MM.1S (cell line): ENCODE data around the gene NEK11.
A peak's percentile ranks its signal among the peaks of the same experiment; 100 is the strongest.

ENCODE experiments used
- DNase-seq: peaks from one replicate; pipeline ENCODE4 v3.0.0-alpha.2; 2015
- H2AFZ ChIP-seq: fragments of 300-600 bp; sonication (generic); 2 replicates; pipeline ENCODE4 v1.6.0; 2016; ENCODE audit warnings: antibody characterized with exemption, low read length
- H3F3A ChIP-seq: fragments of 300-600 bp; sonication (generic); 2 replicates; pipeline ENCODE4 v1.6.1; 2016; ENCODE audit warnings: mild to moderate bottlenecking, antibody characterized with exemption, low read length, moderate library complexity, mixed read lengths; ENCODE audit not compliant: insufficient read depth
- H3K27ac ChIP-seq: fragments of 300-600 bp; sonication (generic); 2 replicates; pipeline ENCODE4 v1.5.1; 2016; ENCODE audit warnings: mild to moderate bottlenecking, low read length
- H3K27me3 ChIP-seq: fragments of 300-600 bp; sonication (generic); replicated peaks from 2 replicates; pipeline ENCODE4 v1.6.0; 2016; ENCODE audit warnings: low read length; ENCODE audit not compliant: insufficient read depth
- H3K36me3 ChIP-seq: fragments of 300-600 bp; sonication (generic); replicated peaks from 2 replicates; pipeline ENCODE4 v1.6.1; 2016; ENCODE audit warnings: mild to moderate bottlenecking, low read length, mixed read lengths; ENCODE audit not compliant: insufficient read depth
- H3K4me1 ChIP-seq: fragments of 300-600 bp; sonication (generic); 2 replicates; pipeline ENCODE4 v1.6.1; 2016; ENCODE audit warnings: low read length, mixed read lengths
- H3K4me2 ChIP-seq: fragments of 300-600 bp; sonication (generic); 2 replicates; pipeline ENCODE4 v1.6.0; 2016; ENCODE audit warnings: low read depth, low read length
- H3K4me3 ChIP-seq: fragments of 300-600 bp; sonication (generic); 2 replicates; pipeline ENCODE4 v1.5.1; 2016; ENCODE audit warnings: low read length, mixed read lengths
- H3K79me2 ChIP-seq: fragments of 300-600 bp; sonication (generic); 2 replicates; pipeline ENCODE4 v1.6.1; 2016; ENCODE audit warnings: mixed run types, low read length, mixed read lengths
- H3K9ac ChIP-seq: fragments of 300-600 bp; sonication (generic); 2 replicates; pipeline ENCODE4 v1.6.1; 2016; ENCODE audit warnings: low read length, mixed read lengths
- H3K9me2 ChIP-seq: fragments of 300-600 bp; sonication (generic); replicated peaks from 2 replicates; pipeline ENCODE4 v1.6.1; 2016; ENCODE audit warnings: mild to moderate bottlenecking, low read length, mixed read lengths; ENCODE audit not compliant: insufficient read depth
- H3K9me3 ChIP-seq: fragments of 300-600 bp; sonication (generic); replicated peaks from 2 replicates; pipeline ENCODE4 v1.6.1; 2016; ENCODE audit warnings: mild to moderate bottlenecking, low read length, mixed read lengths; ENCODE audit not compliant: insufficient read depth
- H4K20me1 ChIP-seq: fragments of 300-600 bp; sonication (generic); 2 replicates; pipeline ENCODE4 v1.6.1; 2016; ENCODE audit warnings: mild to moderate bottlenecking, low read length, moderate library complexity, mixed read lengths; ENCODE audit not compliant: insufficient read depth
- CTCF ChIP-seq: fragments of 300-600 bp; sonication (generic); IDR thresholded peaks from 2 replicates; pipeline ENCODE4 v1.5.1; 2016; ENCODE audit warnings: antibody characterized with exemption, low read length, mixed read lengths
- EZH2 ChIP-seq: fragments of 300-600 bp; sonication (generic); optimal IDR thresholded peaks from 2 replicates; pipeline ENCODE3; 2017; ENCODE audit warnings: low read depth, mild to moderate bottlenecking, antibody characterized with exemption, low read length, mixed read lengths
- EZH2phosphoT487 ChIP-seq: fragments of 300-600 bp; sonication (generic); IDR thresholded peaks from 2 replicates; pipeline ENCODE4 v1.6.1; 2018; ENCODE audit warnings: antibody characterized with exemption, low read length

NEK11 gene

GRCh38 chr3:131018970-131019369 is 7.7 kb upstream of the NEK11 start:
- no peak overlapping the region for H3K4me2 ChIP-seq
- no peak overlapping the region for H3K9ac ChIP-seq
- H3K79me2 ChIP-seq, result no peaks in the 10 kb centered on the region
- H2AFZ ChIP-seq, result no peak overlapping the region
- no peaks in the 10 kb centered on the region for H3K36me3 ChIP-seq
- no peaks in the 10 kb centered on the region for H3K4me1 ChIP-seq
- H3K9me2 ChIP-seq, result no peaks in the 10 kb centered on the region
- H3F3A ChIP-seq, result no peaks in the 10 kb centered on the region
- no peak overlapping the region for H3K27ac ChIP-seq
- H3K4me3 ChIP-seq, result no peak overlapping the region
- no peak for DNase-seq
- no peaks in the 10 kb centered on the region for H3K27me3 ChIP-seq
- TF ChIP-seq CTCF, result no peak
- TF ChIP-seq EZH2, result no peak
- no peak for TF ChIP-seq EZH2phosphoT487
- no peaks in the 10 kb centered on the region for H4K20me1 ChIP-seq
- no peaks in the 10 kb centered on the region for H3K9me3 ChIP-seq

- Histone ChIP-seq H3K79me2 (no peaks in the 10 kb centered on the region), H4K20me1 (no peaks in the 10 kb centered on the region), H3K9me2 (no peaks in the 10 kb centered on the region), H3K27me3 (no peaks in the 10 kb centered on the region), H3K9me3 (no peaks in the 10 kb centered on the region), H3K27ac (no peak overlapping the region), H3F3A (no peaks in the 10 kb centered on the region), H3K4me2 (no peak overlapping the region), H3K36me3 (no peaks in the 10 kb centered on the region), H3K9ac (no peak overlapping the region), H2AFZ (no peak overlapping the region), H3K4me1 (peaks cover under 1% of the 10 kb centered on the region; the same call in 1 of the 2 replicates), H3K4me3 (no peak overlapping the region)
- DNase-seq, result no peak
- no peak for TF ChIP-seq CTCF
- no peak for TF ChIP-seq EZH2phosphoT487
- no peak for TF ChIP-seq EZH2
Observed at GRCh38 chr3:131020122-131020693, 6.5 kb upstream of the NEK11 start.

DNA sequence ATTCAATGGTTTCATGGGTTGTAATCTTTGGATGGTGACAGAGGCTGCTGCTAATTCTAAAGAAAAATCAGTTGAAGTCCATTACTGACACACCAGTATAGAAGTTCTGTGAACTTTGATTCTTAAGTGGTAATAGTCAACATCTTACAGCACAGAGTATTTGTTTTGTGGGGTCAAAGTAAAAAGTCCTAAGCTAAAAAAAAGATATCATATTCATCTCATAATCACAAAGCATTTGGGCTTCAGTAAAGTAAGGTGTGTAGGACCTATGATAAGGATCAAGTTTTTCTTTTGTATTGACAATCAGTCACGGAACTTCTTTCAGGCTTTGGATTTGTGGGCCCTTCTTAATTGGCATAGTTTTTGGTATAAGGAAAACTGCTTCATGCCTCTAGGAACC is 1.1 kb upstream of the NEK11 start:
- H3K9ac ChIP-seq, result no peak overlapping the region

More for the DNA sequence above, 1.1 kb upstream of the NEK11 start:
- H2AFZ ChIP-seq, result 0 out of 2 replicates have a peak overlapping the region, but pooled peaks have one; percentile 95
- H3K4me3 ChIP-seq, result no peak overlapping the region
- peak overlapping the region; percentile 82 for H3K4me2 ChIP-seq
- no peaks in the 10 kb centered on the region for H3K36me3 ChIP-seq
- H4K20me1 ChIP-seq, result no peaks in the 10 kb centered on the region
- DNase-seq, result no peak
- TF ChIP-seq EZH2, result no peak
- no peak for TF ChIP-seq EZH2phosphoT487
- TF ChIP-seq CTCF, result no peak
- H3K79me2 ChIP-seq, result no peaks in the 10 kb centered on the region
- H3K27me3 ChIP-seq, result no peaks in the 10 kb centered on the region
- H3K27ac ChIP-seq, result no peak overlapping the region
- H3F3A ChIP-seq, result no peaks in the 10 kb centered on the region
- no peaks in the 10 kb centered on the region for H3K9me2 ChIP-seq
- peaks cover 15% of the 10 kb centered on the region for H3K4me1 ChIP-seq
- no peaks in the 10 kb centered on the region for H3K9me3 ChIP-seq
